OCI-LY3 (cell line): ENCODE results near the gene ASH1L.

Experiments
- H2AFZ ChIP-seq: fragments of 200-600, 300-600 bp; shearing (Covaris generic); 2 replicates; pipeline ENCODE4 v1.6.0; 2014; ENCODE audit warnings: antibody characterized with exemption, low read depth, low read length
- H3K27ac ChIP-seq: fragments of 200-600, 300-600 bp; sonication (generic); 2 replicates; pipeline ENCODE4 v1.5.1; 2014; ENCODE audit warnings: mild to moderate bottlenecking, low read length, moderate library complexity, mixed read lengths
- H3K27me3 ChIP-seq: fragments of 200-600, 300-600 bp; sonication (generic); 2 replicates; pipeline ENCODE4 v1.6.1; 2014; ENCODE audit warnings: low read depth, low read length, mixed read lengths
- H3K36me3 ChIP-seq: fragments of 200-600, 300-600 bp; sonication (generic); replicated peaks from 2 replicates; pipeline ENCODE3; 2014; ENCODE audit warnings: low read depth, low read length, mixed read lengths
- H3K4me1 ChIP-seq: fragments of 300-600, 200-600 bp; sonication (generic); 2 replicates; pipeline ENCODE4 v1.6.1; 2014; ENCODE audit warnings: low read length, mixed read lengths
- H3K4me2 ChIP-seq: fragments of 200-600, 300-600 bp; sonication (generic); 2 replicates; pipeline ENCODE4 v1.6.1; 2014; ENCODE audit warnings: low read length, mixed read lengths
- H3K4me3 ChIP-seq: fragments of 300-600, 200-600 bp; sonication (generic); 2 replicates; pipeline ENCODE4 v1.5.1; 2014; ENCODE audit warnings: antibody characterized with exemption, mild to moderate bottlenecking, low read length, moderate library complexity
- H3K79me2 ChIP-seq: fragments of 300-600, 200-600 bp; shearing (Covaris generic); 2 replicates; pipeline ENCODE4 v1.6.1; 2014; ENCODE audit warnings: mild to moderate bottlenecking, low read length, mixed read lengths
- H3K9ac ChIP-seq: fragments of 300-600, 200-600 bp; shearing (Covaris generic); 2 replicates; pipeline ENCODE4 v1.6.0; 2014; ENCODE audit warnings: mild to moderate bottlenecking, low read length, moderate library complexity
- H3K9me3 ChIP-seq: fragments of 200-600, 300-600 bp; shearing (Covaris generic); 2 replicates; pipeline ENCODE4 v1.6.1; 2014; ENCODE audit warnings: low read length, mixed read lengths; ENCODE audit not compliant: insufficient read depth
- H4K20me1 ChIP-seq: fragments of 200-600, 300-600 bp; sonication (generic); 2 replicates; pipeline ENCODE4 v1.6.1; 2016; ENCODE audit warnings: low read length, mixed read lengths; ENCODE audit not compliant: insufficient read depth
- CTCF ChIP-seq: fragments of 200-600, 300-600 bp; sonication (generic); IDR thresholded peaks from 2 replicates; pipeline ENCODE4 v1.5.1; 2014; ENCODE audit warnings: antibody characterized with exemption, low read length, low read depth
- EZH2phosphoT487 ChIP-seq: fragments of 200-600 bp; shearing (Covaris generic); IDR thresholded peaks from 2 replicates; pipeline ENCODE4 v1.6.1; 2018; ENCODE audit warnings: antibody characterized with exemption, mixed run types, low read depth

The ASH1L gene

GRCh38 chr1:155307247-155307740, 255.3 kb downstream of the ASH1L start:
- Histone ChIP-seq H3K4me1 (peaks cover 58% of the 10 kb centered on the region), H3K36me3 (peaks cover 31% of the 10 kb centered on the region), H2AFZ (no peak overlapping the region), H3K4me3 (peak overlapping the region; percentile 70; the same call in 1 of the 2 replicates), H3K9me3 (no peaks in the 10 kb centered on the region), H3K27ac (peak overlapping the region; percentile 94), H4K20me1 (peaks cover 10% of the 10 kb centered on the region; the same call in 1 of the 2 replicates), H3K79me2 (peaks cover 37% of the 10 kb centered on the region), H3K4me2 (peak overlapping the region; percentile 71), H3K9ac (peak overlapping the region; percentile 76; the same call in 1 of the 2 replicates), H3K27me3 (no peaks in the 10 kb centered on the region)
- TF ChIP-seq CTCF: peak; percentile 51
- TF ChIP-seq EZH2phosphoT487: no peak

- Histone ChIP-seq H2AFZ (no peak overlapping the region), H3K9me3 (no peaks in the 10 kb centered on the region), H3K4me3 (no peak overlapping the region), H3K27ac (peak overlapping the region; percentile 50), H3K36me3 (peaks cover 21% of the 10 kb centered on the region), H3K9ac (no peak overlapping the region; the same call in 1 of the 2 replicates), H3K4me1 (peaks cover 53% of the 10 kb centered on the region), H3K79me2 (peaks cover 23% of the 10 kb centered on the region), H4K20me1 (no peaks in the 10 kb centered on the region), H3K4me2 (no peak overlapping the region), H3K27me3 (no peaks in the 10 kb centered on the region)
- no peak for TF ChIP-seq EZH2phosphoT487
- no peak for TF ChIP-seq CTCF
Measured at GRCh38 chr1:155305881-155306391, 256.7 kb downstream of the ASH1L start.

- Histone ChIP-seq H3K4me3 (peak overlapping the region; percentile 74), H3K27ac (peak overlapping the region; percentile 82), H3K9me3 (no peaks in the 10 kb centered on the region), H3K79me2 (peaks cover 10% of the 10 kb centered on the region), H4K20me1 (no peaks in the 10 kb centered on the region), H3K4me2 (peak overlapping the region; percentile 88), H3K4me1 (peaks cover 40% of the 10 kb centered on the region), H3K36me3 (peaks cover 8% of the 10 kb centered on the region), H3K27me3 (no peaks in the 10 kb centered on the region), H3K9ac (peak overlapping the region; percentile 60), H2AFZ (peak overlapping the region; percentile 92)
- peak; percentile 29 for TF ChIP-seq CTCF
- no peak for TF ChIP-seq EZH2phosphoT487
Measured at GRCh38 chr1:155304558-155305063, 258.0 kb downstream of the ASH1L start.

GRCh38 chr1:155301342-155301841, 261.2 kb downstream of the ASH1L start, which contains the start of gene PKLR:
Gene PKLR (minus strand): TSS chr1:155301438. CDS start chr1:155301395, 43 bp downstream.
- Histone ChIP-seq H3K36me3 (no peaks in the 10 kb centered on the region), H4K20me1 (no peaks in the 10 kb centered on the region), H2AFZ (no peak within 1 kb of the TSS), H3K27ac (no peak within 1 kb of the TSS), H3K79me2 (no peaks in the 10 kb centered on the region), H3K9ac (no peak within 1 kb of the TSS), H3K27me3 (no peaks in the 10 kb centered on the region), H3K4me1 (peaks cover 35% of the 10 kb centered on the region), H3K9me3 (no peaks in the 10 kb centered on the region), H3K4me2 (no peak within 1 kb of the TSS), H3K4me3 (no peak within 1 kb of the TSS)
- TF ChIP-seq CTCF (no peak), EZH2phosphoT487 (no peak)
